A549 (cell line): ENCODE results near the gene MAPK11.

ENCODE experiments used
- CEBPB ChIP-seq, 2 experiments: fragments of >200 bp in 1 of 2; sonication (Bioruptor Twin) in 1 of 2; formaldehyde crosslinking in 1 of 2; IDR thresholded peaks; 2 replicates each; pipeline ENCODE4 v1.6.1; 2012 to 2016
- CHD2 ChIP-seq: fragments of 150-350 bp; IDR thresholded peaks from 2 replicates; pipeline ENCODE4 v1.6.1; 2014; ENCODE audit warnings: low read length; ENCODE audit not compliant: partially characterized antibody
- CTCF ChIP-seq: fragments of >200 bp; sonication (Bioruptor Twin); formaldehyde crosslinking; IDR thresholded peaks from 3 replicates; pipeline ENCODE4 v1.5.1; 2016
- HOXB5 ChIP-seq: fragments of 250-450 bp; sonication (Bioruptor Pico); IDR thresholded peaks from 2 replicates; pipeline ENCODE4 v1.5.0; 2020; ENCODE audit warnings: mild to moderate bottlenecking, moderate library complexity
- MAX ChIP-seq: IDR thresholded peaks from 2 replicates; pipeline ENCODE4 v1.6.1; 2012
- ZSCAN20 ChIP-seq: fragments of 250-450 bp; sonication (Bioruptor Pico); IDR thresholded peaks from 2 replicates; pipeline ENCODE4 v1.8.0; 2022; ENCODE audit warnings: mild to moderate bottlenecking, moderate library complexity

GRCh38 chr22:50292643-50293440 is 22.7 kb upstream of the MAPK11 start:
- TF ChIP-seq CTCF (no peak), MAX (no peak), ZSCAN20 (CRISPR knock-in tag) (no peak), CEBPB (IDR thresholded peaks at IDR 0.05) (no peak), HOXB5 (CRISPR knock-in tag) (no peak), CHD2 (no peak)
